H1 (cell line): ENCODE measurements around the gene GGT5. TPM values are rescaled to one million over a fixed set of nuclear protein-coding genes. Genes with fewer than 3 reads are reported as not detected.

Source experiments
- BCL11A ChIP-seq, 2 experiments: IDR thresholded peaks; one replicate each; pipeline ENCODE4 v1.6.1; 2011; ENCODE audit warnings: low read depth in 2 of 2, low read length in 2 of 2, mild to moderate bottlenecking in 2 of 2
- CBX8 ChIP-seq: fragments of 300-800, 300-1000 bp; sonication (generic); IDR thresholded peaks from 2 replicates; pipeline ENCODE4 v1.7.1; 2016; ENCODE audit warnings: low read depth, low read length, borderline replicate concordance
- E2F6 ChIP-seq: IDR thresholded peaks from 2 replicates; pipeline ENCODE4 v1.6.1; 2012; ENCODE audit warnings: inconsistent platforms
- EGR1 ChIP-seq: IDR thresholded peaks from 2 replicates; pipeline ENCODE4 v1.6.1; 2011; ENCODE audit warnings: low read depth, low read length, borderline replicate concordance
- EZH2 ChIP-seq: fragments of 200-600 bp; sonication (generic); IDR thresholded peaks from 2 replicates; pipeline ENCODE4 v1.7.1; 2012; ENCODE audit warnings: low read depth, mild to moderate bottlenecking, moderate library complexity, low read length, inconsistent platforms; ENCODE audit not compliant: severe bottlenecking
- GTF2F1 ChIP-seq: IDR thresholded peaks from 2 replicates; pipeline ENCODE4 v1.6.1; 2012; ENCODE audit warnings: low read depth, low read length, improper control_type of control experiment, borderline replicate concordance
- HDAC6 ChIP-seq: IDR thresholded peaks from one replicate; pipeline ENCODE4 v1.7.1; 2012; ENCODE audit warnings: low read depth, mild to moderate bottlenecking, inconsistent platforms, low read length, moderate library complexity
- JUND ChIP-seq: IDR thresholded peaks from 2 replicates; pipeline ENCODE4 v1.6.1; 2011; ENCODE audit warnings: mild to moderate bottlenecking, improper control_type of control experiment, low read length
- MAFK ChIP-seq: IDR thresholded peaks from 2 replicates; pipeline ENCODE4 v1.6.1; 2012; ENCODE audit warnings: low read depth, mild to moderate bottlenecking, improper control_type of control experiment, low read length
- NANOG ChIP-seq: IDR thresholded peaks from 2 replicates; pipeline ENCODE4 v1.6.1; 2011; ENCODE audit warnings: low read length, low read depth, mild to moderate bottlenecking, inconsistent platforms; ENCODE audit not compliant: insufficient read depth, poor library complexity, severe bottlenecking
- POLR2AphosphoS5 ChIP-seq: IDR thresholded peaks from 2 replicates; pipeline ENCODE4 v1.6.1; 2011; ENCODE audit warnings: low read depth, low read length
- RFX5 ChIP-seq: IDR thresholded peaks from 2 replicates; pipeline ENCODE4 v1.6.1; 2011; ENCODE audit warnings: low read depth, low read length, improper control_type of control experiment, borderline replicate concordance
- RXRA ChIP-seq: IDR thresholded peaks from 2 replicates; pipeline ENCODE4 v1.6.1; 2011; ENCODE audit warnings: low read depth, mild to moderate bottlenecking, low read length, moderate library complexity; ENCODE audit not compliant: insufficient read depth
- SIX5 ChIP-seq: IDR thresholded peaks from 2 replicates; pipeline ENCODE4 v1.6.1; 2011; ENCODE audit warnings: mild to moderate bottlenecking, low read depth, low read length
- SP2 ChIP-seq: IDR thresholded peaks from 2 replicates; pipeline ENCODE4 v1.6.1; 2012; ENCODE audit warnings: mild to moderate bottlenecking, low read length, inconsistent platforms
- SP4 ChIP-seq: IDR thresholded peaks from 2 replicates; pipeline ENCODE4 v1.6.1; 2012; ENCODE audit warnings: low read length, inconsistent platforms
- SRF ChIP-seq: IDR thresholded peaks from 2 replicates; pipeline ENCODE4 v1.6.1; 2011; ENCODE audit warnings: mild to moderate bottlenecking, low read depth, low read length, moderate library complexity
- TBP ChIP-seq: IDR thresholded peaks from 2 replicates; pipeline ENCODE4 v1.6.1; 2011; ENCODE audit warnings: low read depth, low read length, improper control_type of control experiment
- YY1 ChIP-seq: IDR thresholded peaks from 2 replicates; pipeline ENCODE4 v1.6.1; 2011; ENCODE audit warnings: low read depth, mild to moderate bottlenecking, low read length
- polyA plus RNA-seq, 7 experiments: library from polyadenylated mRNA; depleted of rRNA in 3 of 7; stranded (reverse) in 5 of 7; unstranded in 2 of 7; fragments of >200 nt in 5 of 7; fragments of 200-250 nt in 2 of 7; gene quantifications; 1 replicate in 5 of 7; 2 replicates in 1 of 7; 4 replicates in 1 of 7; pipeline versions ENCODE4 v1.2.1 to v1.2.3, GENCODE V29; 2011 to 2013; ENCODE audit warnings: missing spikeins in 2 of 7, mixed read lengths in 2 of 7
- total RNA-seq: library from RNA; stranded (reverse); fragmentation: NEBNext Ultra II Directional; extraction: Animal tissue kit (Norgen Biotek cat#: 25700); gene quantifications from 2 replicates; pipeline ENCODE4 v1.2.1, GENCODE V29; 2021
- TF ChIP-seq, protein P1 (sequence below): IDR thresholded peaks from 2 replicates; pipeline ENCODE4 v1.6.1; 2011; ENCODE audit warnings: low read depth, mild to moderate bottlenecking, low read length; ENCODE audit not compliant: insufficient read depth
- TF ChIP-seq, protein P2 (sequence below): IDR thresholded peaks from 2 replicates; pipeline ENCODE4 v1.6.1; 2012; ENCODE audit warnings: inconsistent platforms

GGT5 gene
- total and polyA plus RNA-seq, 2 of the 8 experiments (the other 6 are each of a cell fraction or from before 2014, with no cell fraction given), result 0.05 TPM; not detected in 1

- 0 out of 2 replicates have a peak, but pooled peaks have one; percentile 6 for TF ChIP-seq JUND
- TF ChIP-seq CBX8, result no peak
- TF ChIP-seq EZH2, result no peak
- no peak for TF ChIP-seq SIX5
- no peak for TF ChIP-seq EGR1
- no peak for TF ChIP-seq MAFK
- TF ChIP-seq SP4, result 0 out of 2 replicates have a peak, but pooled peaks have one; percentile 33
- peak; percentile 77 for TF ChIP-seq TBP
- TF ChIP-seq SRF, result no peak
- TF ChIP-seq RFX5, result no peak
- peak; percentile 86 for TF ChIP-seq POLR2AphosphoS5
- TF ChIP-seq E2F6, result peak; percentile 74
- no peak for TF ChIP-seq RXRA
- no peak for TF ChIP-seq BCL11A (IDR thresholded peaks at IDR 0.05; ENCODE audit: low read depth in 2 of 2, low read length in 2 of 2)
- no peak for TF ChIP-seq NANOG
- no peak for TF ChIP-seq SP2
- TF ChIP-seq GTF2F1, result no peak
- no peak for TF ChIP-seq HDAC6
- no peak for TF ChIP-seq YY1
- TF ChIP-seq, protein P1, sequence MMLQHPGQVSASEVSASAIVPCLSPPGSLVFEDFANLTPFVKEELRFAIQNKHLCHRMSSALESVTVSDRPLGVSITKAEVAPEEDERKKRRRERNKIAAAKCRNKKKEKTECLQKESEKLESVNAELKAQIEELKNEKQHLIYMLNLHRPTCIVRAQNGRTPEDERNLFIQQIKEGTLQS, result no peak
- TF ChIP-seq, protein P2, sequence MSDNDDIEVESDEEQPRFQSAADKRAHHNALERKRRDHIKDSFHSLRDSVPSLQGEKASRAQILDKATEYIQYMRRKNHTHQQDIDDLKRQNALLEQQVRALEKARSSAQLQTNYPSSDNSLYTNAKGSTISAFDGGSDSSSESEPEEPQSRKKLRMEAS, result 0 out of 2 replicates have a peak, but pooled peaks have one; percentile 11
Observed at GRCh38 chr22:24270556-24271385, 25.9 kb upstream of the GGT5 start, which contains the start of gene SPECC1L (continued).
